Spleen (tissue), 7 donors: ENCODE data around the gene PLCB4.

Experiments
- CTCF ChIP-seq, 11 experiments: fragments of 200-600 bp in 7 of 11; fragments of 450-650 bp in 4 of 11; sonication (generic) in 4 of 11; IDR thresholded peaks in 8 of 11; conservative IDR thresholded peaks in 3 of 11; 1 replicate in 7 of 11; 2 replicates in 4 of 11; pipeline versions ENCODE4 v1.4.0 to v1.8.0; 2016 to 2021; ENCODE audit warnings: antibody characterized with exemption in 11 of 11, inconsistent platforms in 4 of 11, mild to moderate bottlenecking in 1 of 11
- POLR2AphosphoS5 ChIP-seq, 3 donors: sonication (generic); formaldehyde crosslinking; IDR thresholded peaks; one replicate each; pipeline ENCODE4 v1.5.1; 2017; ENCODE audit warnings: antibody characterized with exemption in 3 of 3
- donor health status: DM: no; HTN: no; CAD: no; lungs with moderate emphysema.
- donor health status: DM: no; HTN: no; CAD: no.
- donor health status: DM: no; HTN: no; CAD: no.

DNA sequence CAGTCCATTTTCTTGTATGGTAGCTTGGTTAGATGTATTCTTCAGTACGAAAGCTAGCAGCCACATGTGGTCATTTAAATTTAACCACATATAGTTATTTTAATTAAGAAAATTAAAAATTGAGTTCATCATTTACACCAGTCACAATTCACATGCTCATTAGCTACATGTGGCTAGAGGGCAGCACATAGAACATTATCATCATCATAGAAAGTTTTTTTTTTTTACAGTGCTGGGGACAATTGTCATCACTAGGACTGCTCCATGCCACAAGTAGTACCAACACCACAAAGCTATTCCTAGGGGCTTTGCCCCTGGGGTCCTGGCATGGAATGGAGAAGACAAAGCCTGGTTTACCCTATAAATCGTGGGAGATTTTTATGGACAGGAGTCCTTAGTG is 30.5 kb downstream of the PLCB4 start:
- no peak for TF ChIP-seq CTCF (IDR thresholded peaks at IDR 0.05 in 8 of 11, conservative IDR thresholded peaks at IDR 0.05 in 3 of 11)
- no peak for TF ChIP-seq POLR2AphosphoS5 (IDR thresholded peaks at IDR 0.05)
